Rectal smooth muscle tissue (tissue), 1 donor: ENCODE data around the gene SLC17A6.

ENCODE experiments used
- H3K27ac ChIP-seq: one replicate; pipeline ENCODE4 v1.7.0; 2013; ENCODE audit warnings: low read depth, low read length, inconsistent platforms
- H3K27me3 ChIP-seq: one replicate; pipeline ENCODE4 v1.7.0; 2013; ENCODE audit warnings: low read length; ENCODE audit not compliant: control insufficient read depth, insufficient read depth
- H3K36me3 ChIP-seq: one replicate; pipeline ENCODE4 v1.7.0; 2013; ENCODE audit warnings: low read length; ENCODE audit not compliant: control insufficient read depth, insufficient read depth
- H3K4me1 ChIP-seq: one replicate; pipeline ENCODE4 v1.7.0; 2013; ENCODE audit warnings: low read length; ENCODE audit not compliant: control insufficient read depth, insufficient read depth
- H3K4me3 ChIP-seq: one replicate; pipeline ENCODE4 v1.7.0; 2013; ENCODE audit warnings: low read length
- H3K9ac ChIP-seq: one replicate; pipeline ENCODE4 v1.7.0; 2013; ENCODE audit warnings: low read length

The SLC17A6 gene

GRCh38 chr11:22407267-22407666, 69.1 kb downstream of the SLC17A6 start:
- Histone ChIP-seq H3K4me3 (no peak overlapping the region), H3K4me1 (no peaks in the 10 kb centered on the region), H3K36me3 (no peaks in the 10 kb centered on the region), H3K9ac (no peak overlapping the region), H3K27ac (no peak overlapping the region), H3K27me3 (no peaks in the 10 kb centered on the region)

GRCh38 chr11:22407921-22408320, 69.7 kb downstream of the SLC17A6 start:
- no peaks in the 10 kb centered on the region for H3K27me3 ChIP-seq
- H3K4me3 ChIP-seq: no peak overlapping the region
- no peaks in the 10 kb centered on the region for H3K36me3 ChIP-seq
- H3K27ac ChIP-seq: no peak overlapping the region
- no peak overlapping the region for H3K9ac ChIP-seq
- H3K4me1 ChIP-seq: no peaks in the 10 kb centered on the region

GRCh38 chr11:22415476-22415875, 77.3 kb downstream of the SLC17A6 start:
- H3K27me3 ChIP-seq: no peaks in the 10 kb centered on the region
- no peak overlapping the region for H3K4me3 ChIP-seq
- no peak overlapping the region for H3K9ac ChIP-seq
- no peaks in the 10 kb centered on the region for H3K4me1 ChIP-seq
- H3K27ac ChIP-seq: no peak overlapping the region
- H3K36me3 ChIP-seq: no peaks in the 10 kb centered on the region

DNA sequence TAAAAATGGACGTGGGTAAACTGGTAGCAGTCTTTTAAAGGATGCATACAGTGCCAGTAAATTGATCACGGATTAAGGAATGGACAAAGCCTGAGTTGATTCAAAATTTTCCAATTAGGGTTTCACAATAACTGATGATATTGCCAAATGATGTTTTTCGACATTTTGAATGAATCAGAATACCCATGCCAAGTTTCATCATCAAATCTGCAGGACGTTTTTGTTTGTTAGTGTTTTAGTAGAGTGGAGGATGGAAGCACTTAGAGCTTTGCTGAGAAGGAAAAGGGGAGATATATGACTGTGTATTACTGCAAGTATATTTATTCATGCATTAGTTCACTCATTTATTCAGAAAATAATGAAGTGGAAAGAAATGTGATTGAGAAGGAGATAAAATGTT, 78.3 kb downstream of the SLC17A6 start:
- Histone ChIP-seq H3K4me3 (no peak overlapping the region), H3K9ac (no peak overlapping the region), H3K27me3 (no peaks in the 10 kb centered on the region), H3K4me1 (no peaks in the 10 kb centered on the region), H3K36me3 (no peaks in the 10 kb centered on the region), H3K27ac (no peak overlapping the region)

DNA sequence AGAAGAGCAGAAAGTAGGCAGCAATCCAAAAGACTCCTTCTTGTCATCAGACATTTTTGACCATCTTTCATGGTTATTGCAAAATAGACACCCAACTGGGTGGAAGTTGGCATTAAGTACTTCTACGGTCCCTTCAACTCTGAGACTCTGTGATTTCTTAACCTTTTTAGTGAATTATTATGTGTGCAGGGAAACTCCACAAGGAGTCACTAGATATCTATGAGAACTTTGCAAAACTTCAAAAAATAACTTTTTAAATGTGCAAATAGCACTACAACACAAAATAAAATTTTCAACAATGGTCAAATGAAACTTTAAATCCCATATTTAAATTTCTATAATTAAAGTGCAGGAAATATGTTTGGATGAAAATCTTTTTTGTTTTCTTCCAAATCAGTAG, 88.7 kb downstream of the SLC17A6 start:
- no peaks in the 10 kb centered on the region for H3K4me1 ChIP-seq

More for the DNA sequence above, 88.7 kb downstream of the SLC17A6 start:
- H3K4me3 ChIP-seq: no peak overlapping the region
- no peaks in the 10 kb centered on the region for H3K27me3 ChIP-seq
- no peaks in the 10 kb centered on the region for H3K36me3 ChIP-seq
- H3K9ac ChIP-seq: no peak overlapping the region
- H3K27ac ChIP-seq: no peak overlapping the region
